D721Med (cell line): ENCODE data around the gene TBL2.
"Not testable (repeated sequence)": the region's sequence is repeated elsewhere in the genome, so short reads cannot be mapped to it uniquely, and the experiment has no call there.

Experiments used
- DNase-seq: peaks from one replicate; pipeline ENCODE4 v3.0.0; 2011; ENCODE audit warnings: low spot score; ENCODE audit not compliant: insufficient read length
- FAIRE-seq: peaks from 2 replicates; lab custom pipeline; 2011; peaks lifted over from hg19 to GRCh38; lab: Jason Lieb, UNC
- TF ChIP-seq, protein P1 (sequence below): IDR thresholded peaks from 2 replicates; pipeline ENCODE4 v1.5.1; 2012; ENCODE audit warnings: mild to moderate bottlenecking, control low read depth; ENCODE audit not compliant: insufficient read depth; ENCODE audit errors: missing control alignments

TBL2 gene

DNA sequence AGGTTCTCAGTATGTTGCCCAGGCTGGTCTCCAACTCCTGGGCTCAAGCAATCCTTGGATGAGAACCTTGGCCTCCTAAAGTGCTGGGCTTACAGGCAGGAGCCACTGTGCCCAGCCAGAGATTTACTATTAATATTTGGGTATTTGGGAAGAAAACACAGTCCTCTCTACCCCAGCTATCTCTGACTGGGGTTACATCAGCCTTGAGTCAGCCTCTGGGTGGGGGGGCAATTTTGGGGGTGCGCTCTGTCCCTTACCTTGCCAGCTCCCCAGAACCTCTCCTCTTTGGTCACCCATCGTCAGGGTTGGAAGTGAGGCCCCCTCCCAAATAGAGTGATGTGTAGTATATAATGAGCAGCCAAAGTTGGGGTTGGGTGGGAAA lies 44.1 kb upstream of the TBL2 start:
- TF ChIP-seq, protein P1, sequence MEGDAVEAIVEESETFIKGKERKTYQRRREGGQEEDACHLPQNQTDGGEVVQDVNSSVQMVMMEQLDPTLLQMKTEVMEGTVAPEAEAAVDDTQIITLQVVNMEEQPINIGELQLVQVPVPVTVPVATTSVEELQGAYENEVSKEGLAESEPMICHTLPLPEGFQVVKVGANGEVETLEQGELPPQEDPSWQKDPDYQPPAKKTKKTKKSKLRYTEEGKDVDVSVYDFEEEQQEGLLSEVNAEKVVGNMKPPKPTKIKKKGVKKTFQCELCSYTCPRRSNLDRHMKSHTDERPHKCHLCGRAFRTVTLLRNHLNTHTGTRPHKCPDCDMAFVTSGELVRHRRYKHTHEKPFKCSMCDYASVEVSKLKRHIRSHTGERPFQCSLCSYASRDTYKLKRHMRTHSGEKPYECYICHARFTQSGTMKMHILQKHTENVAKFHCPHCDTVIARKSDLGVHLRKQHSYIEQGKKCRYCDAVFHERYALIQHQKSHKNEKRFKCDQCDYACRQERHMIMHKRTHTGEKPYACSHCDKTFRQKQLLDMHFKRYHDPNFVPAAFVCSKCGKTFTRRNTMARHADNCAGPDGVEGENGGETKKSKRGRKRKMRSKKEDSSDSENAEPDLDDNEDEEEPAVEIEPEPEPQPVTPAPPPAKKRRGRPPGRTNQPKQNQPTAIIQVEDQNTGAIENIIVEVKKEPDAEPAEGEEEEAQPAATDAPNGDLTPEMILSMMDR = no peak
- FAIRE-seq (no peak), DNase-seq (no peak)

DNA sequence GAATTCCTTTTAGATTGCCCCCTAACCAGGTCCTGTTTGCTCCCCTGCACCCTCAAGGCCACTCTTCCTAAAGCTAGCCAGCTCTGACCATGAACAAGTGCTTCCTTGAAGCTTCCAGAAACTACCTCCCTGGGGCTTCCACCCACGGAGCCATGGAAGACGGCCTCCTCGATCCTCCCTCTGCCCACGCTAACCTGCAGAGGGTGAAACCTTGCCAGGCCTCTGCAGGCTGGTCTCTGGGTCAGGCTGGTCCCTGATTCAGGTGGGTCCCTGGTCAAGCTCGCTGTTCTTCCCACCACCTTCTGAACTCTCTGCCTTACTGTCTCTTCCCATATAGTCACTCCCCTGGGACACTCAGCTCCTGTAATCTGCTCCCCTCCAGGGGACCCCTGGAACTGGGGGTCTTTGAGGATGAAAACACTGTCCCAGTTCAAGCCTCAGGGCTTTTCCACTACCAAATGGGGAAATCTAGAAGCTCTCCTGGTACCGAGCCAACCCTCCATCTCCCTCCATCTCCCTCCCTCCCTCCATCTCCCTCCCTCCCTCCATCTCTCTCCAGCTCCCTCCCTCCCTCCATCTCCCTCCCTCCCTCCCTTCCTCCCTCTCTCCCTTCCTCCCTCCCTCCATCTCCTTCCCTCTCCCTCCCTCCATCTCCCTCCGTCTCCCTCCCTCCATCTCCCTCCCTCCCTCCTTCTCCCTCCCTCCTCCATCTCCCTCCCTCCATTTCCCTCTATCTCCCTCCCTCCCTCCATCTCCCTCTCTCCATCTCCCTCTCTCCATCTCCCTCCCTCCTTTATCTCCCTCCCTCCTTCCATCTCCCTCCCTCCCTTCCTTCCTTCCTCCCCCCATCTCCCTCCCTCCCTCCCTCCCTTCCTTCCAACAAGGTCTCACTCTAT lies 43.0 kb upstream of the TBL2 start:
- DNase-seq (no peak), FAIRE-seq (no peak)
- TF ChIP-seq, protein P1 = no peak

DNA sequence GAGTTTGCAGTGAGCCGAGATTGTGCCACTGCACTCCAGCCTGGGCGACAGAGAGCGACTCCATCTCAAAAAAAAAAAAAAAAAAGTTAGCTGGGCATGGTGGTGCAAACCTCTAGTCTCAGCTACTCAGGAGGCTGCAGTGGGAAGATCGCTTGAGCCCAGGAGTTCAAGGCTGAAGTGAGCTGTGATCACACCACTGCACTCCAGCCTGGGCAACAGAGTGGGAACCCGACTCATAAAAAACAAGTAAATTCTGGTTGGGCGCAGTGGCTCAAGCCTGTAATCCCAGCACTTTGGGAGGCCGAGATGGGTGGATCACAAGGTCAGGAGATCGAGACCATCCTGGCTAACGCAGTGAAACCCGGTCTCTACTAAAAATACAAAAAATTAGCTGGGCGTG lies 41.0 kb upstream of the TBL2 start:
- FAIRE-seq, DNase-seq: not testable (repeated sequence)

DNA sequence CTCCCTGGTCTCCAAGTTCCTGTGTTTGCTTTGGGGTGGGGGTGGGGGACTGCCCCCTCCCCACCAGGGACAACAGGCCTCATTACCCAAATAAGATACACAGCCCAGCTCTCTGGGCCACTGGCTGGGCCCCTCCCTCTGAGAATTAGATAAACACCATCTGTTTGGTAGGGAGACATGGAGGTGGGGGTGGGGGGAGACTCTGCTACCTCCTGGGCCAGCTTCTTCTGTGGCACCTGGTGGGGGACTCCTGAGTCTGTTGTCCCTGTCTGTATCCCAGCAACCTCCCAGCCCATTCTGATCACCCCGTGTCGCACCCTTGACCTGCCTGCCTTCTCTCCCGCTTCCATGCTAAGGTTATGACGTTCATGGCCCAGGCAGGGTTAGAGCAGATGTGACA lies 40.2 kb upstream of the TBL2 start:
- DNase-seq (no peak), FAIRE-seq (no peak)
- TF ChIP-seq, protein P1 = no peak

DNA sequence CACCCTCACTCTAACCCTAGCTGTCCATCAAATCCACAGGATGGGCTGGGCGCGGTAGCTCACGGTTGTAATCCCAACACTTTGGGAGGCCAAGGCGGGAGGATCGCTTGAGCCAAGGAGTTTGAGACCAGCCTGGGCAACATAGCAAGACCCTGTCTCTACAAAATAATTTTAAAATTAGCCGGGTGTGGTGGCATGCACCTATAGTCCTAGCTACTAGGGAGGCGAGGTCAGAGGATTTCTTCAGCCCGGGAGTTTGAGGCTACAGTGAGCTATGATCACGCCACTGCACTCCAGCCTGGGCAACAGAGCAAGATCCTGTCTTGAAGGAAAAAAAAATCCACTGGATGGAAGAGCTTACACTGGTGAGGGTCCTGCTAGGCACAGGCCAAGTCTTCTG lies 39.1 kb upstream of the TBL2 start:
- FAIRE-seq, DNase-seq: not testable (repeated sequence)

- no peak for FAIRE-seq
- TF ChIP-seq, protein P1 = peak; percentile 35
- no peak for DNase-seq
These were observed 37.5 kb upstream of the TBL2 start for GRCh38 chr7:73615886-73616285.

- not testable (repeated sequence) for FAIRE-seq, DNase-seq
These were observed 36.6 kb upstream of the TBL2 start for GRCh38 chr7:73614937-73615336.

GRCh38 chr7:73613954-73614735 lies 35.8 kb upstream of the TBL2 start:
- no peak for FAIRE-seq
- TF ChIP-seq, protein P1 = no peak
- no peak for DNase-seq
